22Rv1 (cell line): ENCODE data around the gene RDH11.
"Not testable (repeated sequence)": the region's sequence is repeated elsewhere in the genome, so short reads cannot be mapped to it uniquely, and the experiment has no call there.

Source experiments
- H3K27ac ChIP-seq: fragments of 450-650 bp; 2 replicates; pipeline ENCODE4 v1.5.1; 2017
- CTCF ChIP-seq: fragments of 450-650 bp; IDR thresholded peaks from 2 replicates; pipeline ENCODE4 v1.5.1; 2017; ENCODE audit warnings: mild to moderate bottlenecking
- ZFX ChIP-seq: fragments of 450-650 bp; IDR thresholded peaks from 2 replicates; pipeline ENCODE4 v1.6.1; 2017; ENCODE audit warnings: antibody characterized with exemption, borderline replicate concordance

The RDH11 gene

DNA sequence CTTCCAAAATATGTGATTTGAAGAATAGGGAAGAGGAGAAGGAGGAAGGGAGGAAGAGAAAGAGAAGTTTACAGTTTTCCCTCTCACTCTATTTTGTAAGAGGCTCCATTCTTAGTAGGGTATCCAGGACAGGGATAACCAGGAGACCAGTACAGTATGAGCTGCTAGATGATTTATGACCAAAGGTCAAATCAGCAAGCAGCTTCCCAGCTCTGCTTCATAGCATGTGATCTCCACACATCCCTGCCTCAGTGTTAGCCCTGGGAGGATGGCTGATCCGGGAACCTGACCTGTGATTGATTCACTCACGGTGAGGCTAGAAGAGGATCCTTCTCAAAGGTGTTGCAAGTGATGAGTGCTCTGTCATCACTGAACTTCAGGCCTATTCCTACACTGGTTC, 22.7 kb upstream of the RDH11 start:
- TF ChIP-seq CTCF: no peak
- no peak for TF ChIP-seq ZFX
- H3K27ac ChIP-seq: no peak overlapping the region

- no peak for TF ChIP-seq CTCF
- TF ChIP-seq ZFX: no peak
- H3K27ac ChIP-seq: no peak overlapping the region
These were observed 21.5 kb upstream of the RDH11 start for GRCh38 chr14:67717048-67717447.

- TF ChIP-seq ZFX: no peak
- TF ChIP-seq CTCF: no peak
- no peak overlapping the region for H3K27ac ChIP-seq
These were observed 14.6 kb upstream of the RDH11 start for GRCh38 chr14:67710209-67710608.

DNA sequence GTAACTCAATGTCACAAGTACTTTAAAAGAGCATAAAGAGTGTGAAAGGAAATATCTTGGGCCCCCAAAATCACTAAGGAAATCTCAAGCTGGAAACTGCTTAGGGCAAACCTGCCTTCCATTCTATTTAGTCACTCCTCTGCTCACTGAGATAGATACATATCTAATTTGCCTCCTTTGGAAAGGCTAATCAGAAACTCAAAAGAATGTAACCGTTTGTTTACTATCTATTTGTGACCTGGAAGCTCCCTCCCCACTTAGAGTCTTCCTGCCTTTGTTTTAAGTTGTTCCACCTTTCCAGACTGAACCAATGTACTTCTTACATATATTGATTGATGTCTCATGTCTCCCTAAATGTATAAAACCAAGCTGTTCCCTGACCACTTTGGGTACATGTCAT, 14.2 kb upstream of the RDH11 start:
- not testable (repeated sequence) for H3K27ac ChIP-seq

DNA sequence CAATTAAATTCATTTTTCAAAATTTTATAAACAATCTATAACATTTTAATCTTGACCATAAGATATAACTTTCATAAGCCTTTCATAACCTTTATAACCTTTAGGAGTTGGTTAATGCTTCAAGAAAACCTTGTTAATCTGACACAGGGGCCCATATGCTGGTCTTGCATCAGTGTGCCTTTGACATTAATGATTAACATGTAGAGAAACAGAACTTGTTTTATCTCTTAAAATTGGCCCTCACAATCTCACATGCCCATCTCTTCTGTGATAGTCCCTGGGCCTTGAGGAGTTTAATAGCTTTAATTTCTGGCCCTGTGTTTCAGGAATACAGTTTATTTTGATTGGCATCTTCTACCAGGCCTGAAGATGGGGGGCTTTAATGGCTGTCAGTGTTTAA, 13.8 kb upstream of the RDH11 start:
- H3K27ac ChIP-seq: not testable (repeated sequence)

DNA sequence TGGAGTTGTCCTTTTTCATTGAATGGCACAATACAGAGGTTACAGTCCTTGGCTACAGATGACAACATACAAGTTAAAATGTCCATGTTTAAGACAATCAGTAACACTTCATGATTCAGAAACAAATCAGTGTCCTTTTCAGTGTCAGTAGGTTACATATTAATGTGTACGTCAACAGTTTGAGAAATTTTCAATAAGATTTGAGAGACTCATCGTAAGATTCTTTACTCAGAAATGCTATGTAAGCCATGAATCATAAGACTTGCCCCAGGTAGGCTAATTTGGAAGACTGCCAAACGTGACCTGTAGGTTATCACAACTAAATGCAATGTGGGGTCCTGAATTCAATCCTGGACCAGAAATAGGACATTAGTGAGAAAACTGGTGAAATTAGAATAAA, 9.6 kb upstream of the RDH11 start:
- TF ChIP-seq ZFX (no peak), CTCF (no peak)
- H3K27ac ChIP-seq: no peak overlapping the region

DNA sequence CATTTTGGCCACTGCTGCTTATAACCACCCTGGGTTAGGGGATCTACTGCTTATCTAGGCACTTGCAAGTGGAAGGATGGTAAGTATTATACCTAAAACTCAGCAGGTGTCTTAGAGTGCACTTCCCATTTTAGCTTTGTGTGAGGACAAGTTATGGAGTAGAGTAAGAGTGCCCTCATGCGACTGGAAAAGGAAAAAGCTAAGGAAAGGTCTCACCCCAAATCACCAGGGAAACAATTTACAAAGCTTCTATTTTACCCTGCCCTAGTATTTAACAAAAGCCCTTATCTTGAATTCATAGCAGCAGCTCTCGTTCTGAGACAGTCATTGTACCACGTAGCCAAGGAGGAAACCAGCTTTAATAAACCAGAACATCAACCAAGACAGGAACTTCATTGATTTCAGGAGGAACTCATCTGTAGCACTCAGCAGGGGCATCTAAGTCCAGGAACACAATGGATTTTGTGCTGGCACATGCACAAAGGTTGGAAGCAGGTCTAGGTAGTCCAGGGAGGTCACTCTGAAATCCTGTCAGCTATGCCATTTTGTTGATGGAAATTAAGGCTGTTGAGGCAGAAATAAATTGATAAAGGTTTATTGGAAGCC, 9.0 kb upstream of the RDH11 start:
- peak overlapping the region; percentile 51 for H3K27ac ChIP-seq
- peak; percentile 89 for TF ChIP-seq CTCF
- TF ChIP-seq ZFX: no peak

GRCh38 chr14:67703997-67704396, 8.4 kb upstream of the RDH11 start:
- TF ChIP-seq CTCF: no peak
- TF ChIP-seq ZFX: no peak

DNA sequence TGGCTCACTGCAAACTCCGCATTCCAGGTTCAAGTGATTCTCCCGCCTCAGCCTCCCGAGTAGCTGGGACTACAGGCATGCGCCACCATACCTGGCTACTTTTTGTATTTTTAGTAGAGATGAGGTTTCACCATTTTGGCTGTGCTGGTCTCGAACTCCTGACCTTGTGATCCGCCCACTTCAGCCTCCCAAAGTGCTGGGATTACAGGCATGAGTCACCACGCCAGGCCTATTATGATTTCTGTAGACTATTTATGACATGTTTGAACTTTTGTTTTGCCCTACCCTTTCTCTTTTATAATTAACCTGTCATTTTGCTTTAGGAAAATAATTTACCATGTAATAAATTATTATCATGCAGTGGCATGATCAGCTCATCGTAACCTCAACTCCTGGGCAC, 5.9 kb upstream of the RDH11 start, which contains the start of gene RDH12:
Gene RDH12, plus strand, starts transcription at position 395 of the 400 bp plus-strand sequence. CDS start 20,757 bp downstream, outside the sequence.
- H3K27ac ChIP-seq: peak within 1 kb of the TSS; percentile 51

More at GRCh38 chr14:67703997-67704396, 8.4 kb upstream of the RDH11 start:
- H3K27ac ChIP-seq: peak overlapping the region; percentile 51
